ENCODE measurements around the gene JPH3.

The JPH3 gene

DNA sequence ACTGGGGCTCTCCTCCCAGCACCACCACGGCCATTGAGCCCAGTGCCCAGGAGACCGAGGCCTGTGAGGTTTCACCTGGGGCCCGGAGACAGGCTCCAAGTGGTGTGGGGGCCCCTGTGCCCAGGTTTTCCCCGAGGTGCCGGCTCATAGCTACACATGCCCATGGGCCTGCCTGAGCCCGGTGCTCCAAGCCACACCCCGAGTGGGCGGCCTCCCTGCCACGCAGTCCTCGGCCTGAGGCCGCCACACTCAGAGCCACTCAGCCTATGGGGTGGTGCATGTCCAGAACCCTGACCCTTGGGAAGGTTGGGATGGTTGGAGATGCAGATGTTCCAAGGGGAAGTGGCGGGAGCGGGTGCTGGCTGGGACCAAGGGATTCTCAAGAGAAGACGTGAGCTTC lies 24.1 kb downstream of the JPH3 start:
- no peak for DNase-seq (ENCODE audit: low read depth)
- TF ChIP-seq CTCF (conservative IDR thresholded peaks at IDR 0.05; ENCODE audit: low read depth, low read length), result no peak
- no peak overlapping the region for H3K4me3 ChIP-seq (ENCODE audit: low read length)

GRCh38 chr16:87626905-87627304 lies 24.6 kb downstream of the JPH3 start:
- no peak for TF ChIP-seq CTCF (conservative IDR thresholded peaks at IDR 0.05; ENCODE audit: low read depth, low read length)
- no peak overlapping the region for H3K4me3 ChIP-seq (ENCODE audit: low read length)
- no peak for DNase-seq (ENCODE audit: low read depth)

- no peak overlapping the region for H3K4me3 ChIP-seq (ENCODE audit: low read length)
- no peak for TF ChIP-seq CTCF (conservative IDR thresholded peaks at IDR 0.05; ENCODE audit: low read depth, low read length)
- DNase-seq (ENCODE audit: low read depth), result no peak
Measured at GRCh38 chr16:87627542-87628245, 25.4 kb downstream of the JPH3 start.

DNA sequence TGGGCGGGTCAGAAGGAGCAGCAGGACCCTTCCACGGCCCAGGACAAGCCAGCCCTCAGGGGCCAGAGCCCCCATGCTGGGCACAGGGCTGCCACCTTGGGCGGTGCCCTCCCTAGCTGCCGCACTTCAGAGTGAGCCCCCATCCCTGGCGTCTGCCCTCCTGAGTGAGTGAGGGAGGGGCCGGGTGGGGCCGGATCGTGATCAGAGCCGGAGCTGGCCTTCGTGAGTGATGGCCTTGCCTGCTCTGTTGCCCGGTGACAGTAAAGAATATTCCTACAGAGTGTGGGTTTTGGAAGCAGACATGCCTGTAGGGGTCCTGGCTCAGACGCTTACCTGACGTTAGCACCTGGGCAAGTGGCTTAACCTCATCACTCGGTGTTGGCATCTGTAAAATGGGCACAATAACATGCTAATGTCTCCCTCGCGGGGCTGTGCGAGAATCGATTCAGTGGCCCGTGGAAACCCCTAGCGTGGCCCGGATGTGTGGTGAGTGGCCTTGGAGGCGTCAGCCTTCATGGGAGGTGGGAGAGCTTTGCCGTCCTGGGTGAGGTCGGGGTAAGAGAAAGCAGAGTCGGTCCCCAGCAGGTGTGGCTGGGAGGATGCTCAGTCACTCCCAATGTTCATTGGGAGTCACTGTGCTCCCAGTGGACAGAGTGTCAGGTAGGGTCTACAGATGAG lies 26.1 kb downstream of the JPH3 start:
- TF ChIP-seq CTCF (conservative IDR thresholded peaks at IDR 0.05; ENCODE audit: low read depth, low read length), result no peak

DNA sequence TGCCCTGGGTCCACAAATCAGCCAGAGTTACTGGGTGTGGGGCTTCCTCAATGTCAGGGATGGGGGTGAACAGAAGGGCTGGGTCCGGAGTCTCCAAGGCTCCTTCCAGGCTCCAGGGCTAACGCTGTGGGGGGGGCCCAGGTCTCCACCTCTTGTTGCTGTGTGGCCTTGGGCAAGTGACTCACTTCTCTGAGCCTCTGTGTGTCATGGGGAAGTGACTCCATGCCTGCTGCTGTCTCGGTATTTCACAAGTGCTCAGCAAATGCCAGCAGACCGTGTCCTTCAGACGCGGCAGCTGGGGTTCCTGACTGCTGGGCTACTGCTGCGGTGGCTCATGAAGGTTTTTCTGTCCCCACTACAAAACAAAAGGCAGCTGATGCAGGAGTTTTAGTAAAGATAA lies 26.6 kb downstream of the JPH3 start:
- TF ChIP-seq CTCF (conservative IDR thresholded peaks at IDR 0.05; ENCODE audit: low read depth, low read length), result no peak
- H3K4me3 ChIP-seq (ENCODE audit: low read length), result no peak overlapping the region
- DNase-seq (ENCODE audit: low read depth), result no peak

More for the DNA sequence above, 26.1 kb downstream of the JPH3 start:
- no peak overlapping the region for H3K4me3 ChIP-seq (ENCODE audit: low read length)
- DNase-seq (ENCODE audit: low read depth), result no peak

GRCh38 chr16:87631067-87631466 lies 28.8 kb downstream of the JPH3 start:
- DNase-seq (ENCODE audit: low read depth), result no peak
- no peak for TF ChIP-seq CTCF (conservative IDR thresholded peaks at IDR 0.05; ENCODE audit: low read depth, low read length)
- no peak overlapping the region for H3K4me3 ChIP-seq (ENCODE audit: low read length)

DNA sequence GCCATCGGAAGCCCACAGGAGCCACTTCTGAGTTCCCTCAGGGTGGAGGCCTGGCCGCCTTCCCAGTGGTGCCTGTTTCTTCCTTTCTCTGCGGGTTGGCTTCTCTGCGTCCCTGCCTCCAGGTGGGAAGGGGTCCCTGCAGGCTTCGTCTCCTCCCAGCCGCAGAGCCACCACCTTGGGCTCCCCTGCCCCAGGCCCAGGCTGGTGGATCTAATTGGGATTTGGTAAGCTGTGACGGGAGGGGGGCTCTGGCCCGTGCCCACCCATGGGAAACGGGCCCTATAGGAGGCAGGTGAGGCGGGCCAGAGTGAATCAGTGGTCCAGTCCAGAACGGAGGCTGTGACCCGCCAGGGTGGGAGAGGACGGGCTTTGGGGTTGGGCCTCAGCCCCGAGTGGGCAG lies 32.1 kb downstream of the JPH3 start:
- TF ChIP-seq CTCF (conservative IDR thresholded peaks at IDR 0.05; ENCODE audit: low read depth, low read length), result no peak
- DNase-seq (ENCODE audit: low read depth), result no peak
- no peak overlapping the region for H3K4me3 ChIP-seq (ENCODE audit: low read length)
